Fibroblast of lung (primary cell): ENCODE results near the gene CPEB2. TPM values are rescaled to one million over a fixed set of nuclear protein-coding genes. Genes with fewer than 3 reads are reported as not detected.
A peak's percentile ranks its signal among the peaks of the same experiment; 100 is the strongest.

Source experiments
- DNase-seq, 2 donors: peaks; one replicate each; pipeline versions ENCODE4 v3.0.0 to v3.0.0-alpha.2; 2010; ENCODE audit warnings: low read depth in 2 of 2
- H2AFZ ChIP-seq: 2 replicates; pipeline ENCODE4 v1.5.1; 2012; ENCODE audit warnings: low read length, control low read depth, inconsistent platforms
- H3K27ac ChIP-seq: 2 replicates; pipeline ENCODE4 v1.5.1; 2011; ENCODE audit warnings: low read length, control low read depth; ENCODE audit not compliant: insufficient read depth
- H3K27me3 ChIP-seq: 2 replicates; pipeline ENCODE4 v1.5.1; 2011; ENCODE audit warnings: mild to moderate bottlenecking, low read length; ENCODE audit not compliant: control insufficient read depth, insufficient read depth
- H3K36me3 ChIP-seq: 2 replicates; pipeline ENCODE4 v1.5.1; 2011; ENCODE audit warnings: low read length; ENCODE audit not compliant: control insufficient read depth, insufficient read depth
- H3K4me1 ChIP-seq: 2 replicates; pipeline ENCODE4 v1.5.1; 2011; ENCODE audit warnings: low read length; ENCODE audit not compliant: control insufficient read depth, insufficient read depth; ENCODE audit errors: extremely low read depth
- H3K4me2 ChIP-seq: 2 replicates; pipeline ENCODE4 v1.5.1; 2011; ENCODE audit warnings: low read length, control low read depth; ENCODE audit not compliant: insufficient read depth; ENCODE audit errors: extremely low read depth
- H3K4me3 ChIP-seq, 4 experiments: fragments of 200-600 bp in 1 of 4; sonication (generic) in 1 of 4; replicated peaks in 1 of 4; 2 replicates each; pipeline ENCODE4 v1.5.1; 2011 to 2016; ENCODE audit warnings: low read length in 4 of 4, low read depth in 3 of 4, mild to moderate bottlenecking in 3 of 4, control low read depth in 2 of 4, inconsistent platforms in 1 of 4, mixed read lengths in 1 of 4; ENCODE audit not compliant: insufficient read depth in 1 of 4; ENCODE audit errors: control extremely low read depth in 1 of 4
- H3K79me2 ChIP-seq: 2 replicates; pipeline ENCODE4 v1.5.1; 2012; ENCODE audit warnings: mild to moderate bottlenecking, low read length, inconsistent platforms; ENCODE audit not compliant: control insufficient read depth, insufficient read depth
- H3K9ac ChIP-seq: 2 replicates; pipeline ENCODE4 v1.5.1; 2011; ENCODE audit warnings: mild to moderate bottlenecking, low read length, control low read depth; ENCODE audit not compliant: insufficient read depth
- H3K9me3 ChIP-seq: 2 replicates; pipeline ENCODE4 v1.5.1; 2012; ENCODE audit warnings: low read depth, low read length; ENCODE audit not compliant: control insufficient read depth, insufficient read depth
- H4K20me1 ChIP-seq: 2 replicates; pipeline ENCODE4 v1.5.1; 2011; ENCODE audit warnings: low read length; ENCODE audit not compliant: control insufficient read depth, insufficient read depth; ENCODE audit errors: extremely low read depth
- EZH2 ChIP-seq: IDR thresholded peaks from 2 replicates; pipeline ENCODE4 v1.5.1; 2012; ENCODE audit warnings: low read length, control low read depth, mild to moderate bottlenecking; ENCODE audit errors: missing control alignments
- polyA plus RNA-seq, 2 donors: library from polyadenylated mRNA; depleted of rRNA in 1 of 2; stranded (reverse) in 1 of 2; unstranded in 1 of 2; fragments of >200 nt; gene quantifications; 2 replicates each; pipeline ENCODE4 v1.2.1, GENCODE V29; 2011 to 2012; ENCODE audit warnings: missing spikeins in 1 of 2
- total RNA-seq: library from RNA; depleted of rRNA; stranded (reverse); fragments of >200 nt; gene quantifications from 2 replicates; pipeline ENCODE4 v1.2.1, GENCODE V29; 2014
- TF ChIP-seq, protein P1 (sequence below), 2 donors: IDR thresholded peaks in 1 of 2; conservative IDR thresholded peaks in 1 of 2; 1 replicate in 1 of 2; 2 replicates in 1 of 2; pipeline ENCODE4 v1.5.1; 2011 to 2012; ENCODE audit warnings: low read length in 2 of 2, control low read depth in 1 of 2, inconsistent platforms in 1 of 2, low read depth in 1 of 2, mild to moderate bottlenecking in 1 of 2

CPEB2 gene
- total and polyA plus RNA-seq, 2 donors (not counting 1 experiment from before 2014, with no cell fraction given), result 18.6 to 19.0 TPM

DNA sequence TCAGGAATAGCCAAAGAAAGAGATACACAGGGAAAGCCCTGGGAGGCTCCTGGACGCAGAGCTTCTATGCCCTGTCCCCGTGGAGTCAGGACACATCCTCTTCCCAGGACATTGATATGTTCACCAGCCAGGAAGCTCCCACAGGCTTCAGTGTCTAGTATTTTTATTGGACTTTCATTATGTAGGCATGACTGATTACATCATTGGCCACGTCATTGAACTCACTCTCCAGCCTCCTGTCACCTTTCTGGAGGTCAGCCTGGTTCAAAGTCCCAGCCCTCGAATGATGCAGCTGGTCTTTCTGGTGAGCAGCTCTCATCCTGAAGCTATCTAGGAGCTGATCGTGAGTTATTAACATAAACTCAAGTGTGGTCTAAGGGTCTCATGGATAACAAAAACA, 104.1 kb downstream of the CPEB2 start:
- H3K4me1 ChIP-seq, result peaks cover 4% of the 10 kb centered on the region
- DNase-seq, result peak in 1 of 2 donors; percentile 17
- H3K36me3 ChIP-seq, result no peaks in the 10 kb centered on the region
- H3K9me3 ChIP-seq, result no peaks in the 10 kb centered on the region
- H3K27ac ChIP-seq, result no peak overlapping the region
- no peak overlapping the region for H3K4me3 ChIP-seq
- no peaks in the 10 kb centered on the region for H3K27me3 ChIP-seq
- H4K20me1 ChIP-seq, result no peaks in the 10 kb centered on the region
- H3K9ac ChIP-seq, result no peak overlapping the region
- H3K4me2 ChIP-seq, result no peak overlapping the region
- no peaks in the 10 kb centered on the region for H3K79me2 ChIP-seq
- no peak overlapping the region for H2AFZ ChIP-seq
- no peak for TF ChIP-seq EZH2
- TF ChIP-seq, protein P1, sequence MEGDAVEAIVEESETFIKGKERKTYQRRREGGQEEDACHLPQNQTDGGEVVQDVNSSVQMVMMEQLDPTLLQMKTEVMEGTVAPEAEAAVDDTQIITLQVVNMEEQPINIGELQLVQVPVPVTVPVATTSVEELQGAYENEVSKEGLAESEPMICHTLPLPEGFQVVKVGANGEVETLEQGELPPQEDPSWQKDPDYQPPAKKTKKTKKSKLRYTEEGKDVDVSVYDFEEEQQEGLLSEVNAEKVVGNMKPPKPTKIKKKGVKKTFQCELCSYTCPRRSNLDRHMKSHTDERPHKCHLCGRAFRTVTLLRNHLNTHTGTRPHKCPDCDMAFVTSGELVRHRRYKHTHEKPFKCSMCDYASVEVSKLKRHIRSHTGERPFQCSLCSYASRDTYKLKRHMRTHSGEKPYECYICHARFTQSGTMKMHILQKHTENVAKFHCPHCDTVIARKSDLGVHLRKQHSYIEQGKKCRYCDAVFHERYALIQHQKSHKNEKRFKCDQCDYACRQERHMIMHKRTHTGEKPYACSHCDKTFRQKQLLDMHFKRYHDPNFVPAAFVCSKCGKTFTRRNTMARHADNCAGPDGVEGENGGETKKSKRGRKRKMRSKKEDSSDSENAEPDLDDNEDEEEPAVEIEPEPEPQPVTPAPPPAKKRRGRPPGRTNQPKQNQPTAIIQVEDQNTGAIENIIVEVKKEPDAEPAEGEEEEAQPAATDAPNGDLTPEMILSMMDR (conservative IDR thresholded peaks at IDR 0.05 in 1 of 2, IDR thresholded peaks at IDR 0.05 in 1 of 2; ENCODE audit: low read depth in 1 of 2, low read length in 2 of 2), result no peak

DNA sequence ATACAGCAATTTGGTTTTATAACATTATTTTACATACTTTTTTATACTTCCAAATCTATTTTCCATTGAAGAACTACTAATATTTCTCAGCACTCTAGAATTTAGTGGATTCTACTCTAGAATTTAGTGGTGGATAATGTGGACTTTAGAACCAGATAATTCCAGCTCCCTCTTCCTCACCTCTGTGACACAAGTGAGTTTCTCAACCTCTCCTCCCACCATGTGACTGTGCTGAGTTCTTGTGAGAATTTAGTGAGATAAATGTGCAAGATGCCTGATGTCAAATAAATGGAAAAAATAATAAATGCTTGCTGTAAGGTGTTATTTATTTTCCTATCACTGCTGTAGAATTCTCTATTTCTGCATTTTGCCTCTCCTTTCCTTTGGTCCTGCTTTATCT, 107.3 kb downstream of the CPEB2 start:
- H3K4me2 ChIP-seq, result no peak overlapping the region
- no peaks in the 10 kb centered on the region for H3K79me2 ChIP-seq
- H4K20me1 ChIP-seq, result no peaks in the 10 kb centered on the region
- no peak for DNase-seq
- H3K4me3 ChIP-seq, result no peak overlapping the region
- no peaks in the 10 kb centered on the region for H3K36me3 ChIP-seq
- H3K27me3 ChIP-seq, result no peaks in the 10 kb centered on the region
- no peaks in the 10 kb centered on the region for H3K9me3 ChIP-seq
- no peak overlapping the region for H3K27ac ChIP-seq
- H2AFZ ChIP-seq, result no peak overlapping the region
- H3K9ac ChIP-seq, result no peak overlapping the region
- H3K4me1 ChIP-seq, result peaks cover 3% of the 10 kb centered on the region
- no peak for TF ChIP-seq EZH2
- TF ChIP-seq, protein P1 (conservative IDR thresholded peaks at IDR 0.05 in 1 of 2, IDR thresholded peaks at IDR 0.05 in 1 of 2; ENCODE audit: low read depth in 1 of 2, low read length in 2 of 2), result no peak

DNA sequence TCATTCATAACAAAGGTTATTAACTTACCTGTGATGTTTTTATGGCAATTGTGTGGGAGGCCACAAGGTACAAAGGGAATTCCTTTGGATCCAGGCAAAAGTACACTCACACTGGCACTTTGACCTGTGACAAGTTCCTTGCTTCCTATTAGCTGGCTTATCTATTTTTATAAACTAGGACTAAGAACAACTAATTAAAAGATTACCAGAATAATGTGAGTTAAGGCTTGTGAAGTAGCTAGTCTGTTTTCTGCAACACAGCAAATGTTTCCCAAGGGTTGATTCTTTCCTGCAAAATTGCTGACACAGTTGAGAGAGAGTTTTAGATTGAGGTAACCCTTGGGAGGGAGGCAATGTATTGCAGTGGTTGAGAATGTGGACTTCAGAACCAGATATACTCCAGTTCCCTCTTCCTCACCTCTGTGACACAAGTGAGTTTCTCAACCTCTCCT, 107.9 kb downstream of the CPEB2 start:
- Histone ChIP-seq H3K9me3 (no peaks in the 10 kb centered on the region), H3K79me2 (no peaks in the 10 kb centered on the region), H3K27ac (no peak overlapping the region), H3K4me3 (no peak overlapping the region), H3K27me3 (no peaks in the 10 kb centered on the region), H3K4me2 (no peak overlapping the region), H2AFZ (no peak overlapping the region), H4K20me1 (no peaks in the 10 kb centered on the region), H3K4me1 (no peaks in the 10 kb centered on the region), H3K36me3 (no peaks in the 10 kb centered on the region), H3K9ac (no peak overlapping the region)
- no peak for DNase-seq
- no peak for TF ChIP-seq EZH2
- TF ChIP-seq, protein P1 (conservative IDR thresholded peaks at IDR 0.05 in 1 of 2, IDR thresholded peaks at IDR 0.05 in 1 of 2; ENCODE audit: low read depth in 1 of 2, low read length in 2 of 2), result no peak
